CD4-positive, alpha-beta T cell treated with Interleukin-4 for 4 hours (primary cell): ENCODE results near the gene SLMAP.

Experiments
- DNase-seq: peaks from one replicate; pipeline ENCODE4 v3.0.0-alpha.2; 2020

Gene SLMAP

GRCh38 chr3:57752307-57752706 lies 3.8 kb upstream of the SLMAP start:
- DNase-seq = no peak

GRCh38 chr3:57753016-57753415 lies 3.1 kb upstream of the SLMAP start:
- no peak for DNase-seq

GRCh38 chr3:57755368-57755675 lies 787 bp upstream of the SLMAP start:
- peak; percentile 9 for DNase-seq

- peak; percentile 14 for DNase-seq
Observed at GRCh38 chr3:57756528-57757401, 656 bp downstream of the SLMAP start.

GRCh38 chr3:57757642-57758297 lies 1.7 kb downstream of the SLMAP start:
- DNase-seq = no peak

- DNase-seq = no peak
Observed at GRCh38 chr3:57758686-57759085, 2.6 kb downstream of the SLMAP start.

- DNase-seq = no peak
Observed at GRCh38 chr3:57764794-57765193, 8.7 kb downstream of the SLMAP start.

GRCh38 chr3:57768595-57768994 lies 12.5 kb downstream of the SLMAP start:
- DNase-seq = no peak

GRCh38 chr3:57770009-57770827 lies 14.1 kb downstream of the SLMAP start:
- no peak for DNase-seq

GRCh38 chr3:57772251-57772650 lies 16.1 kb downstream of the SLMAP start:
- no peak for DNase-seq

GRCh38 chr3:57777774-57778173 lies 21.7 kb downstream of the SLMAP start:
- no peak for DNase-seq

- no peak for DNase-seq
Observed at GRCh38 chr3:57778494-57778893, 22.4 kb downstream of the SLMAP start.

- DNase-seq = no peak
Observed at GRCh38 chr3:57779666-57780065, 23.6 kb downstream of the SLMAP start.

GRCh38 chr3:57783186-57784088 lies 27.3 kb downstream of the SLMAP start:
- no peak for DNase-seq

GRCh38 chr3:57784089-57784735 lies 28.1 kb downstream of the SLMAP start:
- DNase-seq = no peak

- DNase-seq = no peak
Observed at GRCh38 chr3:57785446-57785845, 29.3 kb downstream of the SLMAP start.

- DNase-seq = no peak
Observed at GRCh38 chr3:57787867-57788623, 31.9 kb downstream of the SLMAP start.

GRCh38 chr3:57788624-57789018 lies 32.5 kb downstream of the SLMAP start:
- DNase-seq = no peak

- no peak for DNase-seq
Observed at GRCh38 chr3:57791245-57791644, 35.1 kb downstream of the SLMAP start.

- DNase-seq = no peak
Observed at GRCh38 chr3:57792198-57792597, 36.1 kb downstream of the SLMAP start.

- DNase-seq = no peak
Observed at GRCh38 chr3:57793737-57794187, 37.7 kb downstream of the SLMAP start.
